Medulla oblongata (tissue), 1 donor: ENCODE measurements around the gene IZUMO2.
"Not testable (repeated sequence)": the region's sequence is repeated elsewhere in the genome, so short reads cannot be mapped to it uniquely, and the experiment has no call there.

Experiments used
- DNase-seq: peaks from one replicate; pipeline ENCODE4 v3.0.0-alpha.2; 2015; ENCODE audit errors: extremely low spot score

The IZUMO2 gene

GRCh38 chr19:50135856-50136602 lies 27.1 kb downstream of the IZUMO2 start:
- peak; percentile 10 for DNase-seq

- not testable (repeated sequence) for DNase-seq
These were observed 28.0 kb downstream of the IZUMO2 start for GRCh38 chr19:50134777-50135719.

- not testable (repeated sequence) for DNase-seq
These were observed 29.3 kb downstream of the IZUMO2 start for GRCh38 chr19:50133518-50134492.

- not testable (repeated sequence) for DNase-seq
These were observed 59.1 kb downstream of the IZUMO2 start for GRCh38 chr19:50104012-50104411.

- not testable (repeated sequence) for DNase-seq
These were observed 59.7 kb downstream of the IZUMO2 start for GRCh38 chr19:50103405-50103804.
